ENCODE measurements around the gene SNAP47.

SNAP47 gene

DNA sequence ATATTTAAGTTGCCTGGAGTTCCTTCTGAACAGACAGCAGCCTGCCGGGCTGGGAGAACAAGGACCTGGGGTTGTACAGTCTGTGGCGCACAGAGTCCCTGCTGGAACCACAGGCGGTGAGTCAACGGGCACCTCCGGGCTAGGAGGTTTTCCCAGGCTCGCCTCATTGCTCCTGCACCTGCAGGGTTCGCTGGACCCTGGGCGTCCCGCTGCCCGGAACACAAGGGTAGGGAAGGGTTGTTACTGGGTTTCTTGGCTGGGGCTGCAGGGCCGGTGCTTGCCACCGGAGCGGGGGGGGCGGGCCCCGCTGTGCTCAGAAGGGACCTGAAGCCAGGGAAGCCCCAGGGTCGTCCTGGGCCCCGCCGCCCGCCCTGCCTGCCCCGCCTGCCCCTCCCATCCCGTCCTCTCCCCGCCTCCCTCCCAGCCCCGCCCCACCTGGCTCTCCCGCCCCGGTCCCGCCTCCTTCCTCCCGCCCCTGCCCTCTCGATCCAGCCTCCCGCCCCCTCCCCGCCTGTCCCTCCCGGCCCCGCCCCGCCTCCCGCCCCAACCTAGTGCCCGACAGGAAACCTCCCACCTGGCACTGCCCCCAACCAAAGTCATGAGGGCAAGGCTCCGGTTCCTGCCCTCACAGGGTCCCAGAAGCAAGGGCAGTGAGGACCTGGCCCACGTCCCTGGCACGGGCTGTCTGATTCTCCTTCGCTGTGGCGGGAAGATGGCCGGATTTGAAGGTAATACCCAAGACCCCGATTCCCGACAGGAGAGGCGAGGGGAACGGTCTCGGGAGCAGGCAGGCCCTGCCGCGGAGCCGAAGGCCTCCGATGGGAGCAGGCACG is 7.0 kb upstream of the SNAP47 start:
- TF ChIP-seq, protein P1, sequence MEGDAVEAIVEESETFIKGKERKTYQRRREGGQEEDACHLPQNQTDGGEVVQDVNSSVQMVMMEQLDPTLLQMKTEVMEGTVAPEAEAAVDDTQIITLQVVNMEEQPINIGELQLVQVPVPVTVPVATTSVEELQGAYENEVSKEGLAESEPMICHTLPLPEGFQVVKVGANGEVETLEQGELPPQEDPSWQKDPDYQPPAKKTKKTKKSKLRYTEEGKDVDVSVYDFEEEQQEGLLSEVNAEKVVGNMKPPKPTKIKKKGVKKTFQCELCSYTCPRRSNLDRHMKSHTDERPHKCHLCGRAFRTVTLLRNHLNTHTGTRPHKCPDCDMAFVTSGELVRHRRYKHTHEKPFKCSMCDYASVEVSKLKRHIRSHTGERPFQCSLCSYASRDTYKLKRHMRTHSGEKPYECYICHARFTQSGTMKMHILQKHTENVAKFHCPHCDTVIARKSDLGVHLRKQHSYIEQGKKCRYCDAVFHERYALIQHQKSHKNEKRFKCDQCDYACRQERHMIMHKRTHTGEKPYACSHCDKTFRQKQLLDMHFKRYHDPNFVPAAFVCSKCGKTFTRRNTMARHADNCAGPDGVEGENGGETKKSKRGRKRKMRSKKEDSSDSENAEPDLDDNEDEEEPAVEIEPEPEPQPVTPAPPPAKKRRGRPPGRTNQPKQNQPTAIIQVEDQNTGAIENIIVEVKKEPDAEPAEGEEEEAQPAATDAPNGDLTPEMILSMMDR (IDR thresholded peaks at IDR 0.05; ENCODE audit: control insufficient read depth, insufficient read depth, low read depth, low read length, missing control alignments): no peak
- no peak for DNase-seq (ENCODE audit: low read depth)
- peak overlapping the region; percentile 44 for H3K4me3 ChIP-seq (ENCODE audit: control insufficient read depth, low read depth, low read length)

GRCh38 chr1:227728892-227729143 is 6.4 kb upstream of the SNAP47 start:
- no peak for DNase-seq (ENCODE audit: low read depth)
- TF ChIP-seq, protein P1 (IDR thresholded peaks at IDR 0.05; ENCODE audit: control insufficient read depth, insufficient read depth, low read depth, low read length, missing control alignments): no peak
- H3K4me3 ChIP-seq (ENCODE audit: control insufficient read depth, low read depth, low read length): peak overlapping the region; percentile 44

GRCh38 chr1:227729144-227729880 is 5.9 kb upstream of the SNAP47 start:
- TF ChIP-seq, protein P1 (IDR thresholded peaks at IDR 0.05; ENCODE audit: control insufficient read depth, insufficient read depth, low read depth, low read length, missing control alignments): no peak
- no peak overlapping the region; the same call in 1 of the 2 replicates for H3K4me3 ChIP-seq (ENCODE audit: control insufficient read depth, low read depth, low read length)
- DNase-seq (ENCODE audit: low read depth): no peak

- H3K4me3 ChIP-seq (ENCODE audit: control insufficient read depth, low read depth, low read length): no peak overlapping the region
- peak; percentile 11 for DNase-seq (ENCODE audit: low read depth)
- TF ChIP-seq, protein P1 (IDR thresholded peaks at IDR 0.05; ENCODE audit: control insufficient read depth, insufficient read depth, low read depth, low read length, missing control alignments): peak; percentile 91
Observed at GRCh38 chr1:227729881-227730629, 5.2 kb upstream of the SNAP47 start.

DNA sequence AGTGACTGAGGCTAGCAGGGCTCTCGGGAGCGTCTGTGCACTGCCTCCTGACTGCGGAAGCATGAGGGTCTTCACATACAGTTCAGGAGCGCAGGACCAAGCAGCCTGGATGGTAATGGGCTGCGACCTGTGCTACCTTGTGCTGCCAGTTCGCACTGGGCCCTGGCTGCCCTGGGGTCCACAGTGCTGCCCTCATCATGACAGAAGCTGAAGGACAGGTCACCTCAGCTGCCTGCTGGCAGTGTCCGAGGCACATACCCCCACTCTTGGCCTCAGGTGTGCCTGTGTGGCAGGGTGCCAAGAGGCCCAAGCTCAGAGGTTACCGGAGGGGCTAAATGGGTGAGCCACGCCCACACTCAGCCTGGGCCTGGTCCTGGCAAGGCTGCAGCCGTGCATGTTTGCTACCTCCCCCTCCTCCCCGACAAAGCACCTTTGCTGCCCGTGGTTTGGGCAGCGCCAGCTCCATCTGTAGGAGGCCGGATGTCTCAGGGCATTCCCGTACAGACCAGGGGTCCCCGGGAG is 4.5 kb upstream of the SNAP47 start:
- no peak for DNase-seq (ENCODE audit: low read depth)
- TF ChIP-seq, protein P1 (IDR thresholded peaks at IDR 0.05; ENCODE audit: control insufficient read depth, insufficient read depth, low read depth, low read length, missing control alignments): no peak
- H3K4me3 ChIP-seq (ENCODE audit: control insufficient read depth, low read depth, low read length): no peak overlapping the region

DNA sequence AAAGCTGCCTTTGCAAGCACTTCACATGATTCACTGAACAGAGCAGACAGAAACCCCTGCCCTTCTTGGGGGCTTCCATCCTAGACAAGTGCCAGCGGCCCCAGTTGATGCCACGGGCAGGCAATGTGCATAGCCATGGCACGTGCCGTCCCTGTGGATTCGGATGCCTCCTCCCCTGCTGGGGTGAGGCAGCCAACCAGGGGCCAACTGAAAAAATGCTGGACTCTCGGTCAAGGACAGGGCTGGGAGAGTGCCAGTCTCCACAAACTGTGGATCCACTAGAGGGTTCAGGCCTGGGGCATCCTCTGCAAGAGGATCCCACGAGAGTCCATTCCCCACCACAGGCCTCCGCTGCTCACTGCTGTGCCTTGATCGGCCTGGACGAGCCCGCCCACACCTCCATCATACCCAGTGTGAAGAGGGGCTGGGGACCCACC is 4.0 kb upstream of the SNAP47 start:
- H3K4me3 ChIP-seq (ENCODE audit: control insufficient read depth, low read depth, low read length): no peak overlapping the region
- DNase-seq (ENCODE audit: low read depth): no peak
- TF ChIP-seq, protein P1 (IDR thresholded peaks at IDR 0.05; ENCODE audit: control insufficient read depth, insufficient read depth, low read depth, low read length, missing control alignments): no peak

Measured in AG09309 (cell line).